NCI-H146 treated with DMSO at 0.1 percent for 48 hours (cell line): ENCODE data around the gene SMAD3.

Experiments used
- DNase-seq: peaks from one replicate; lab custom pipeline; 2025; ENCODE audit not compliant: unreplicated experiment; lab: John Stamatoyannopoulos, UW

The SMAD3 gene

GRCh38 chr15:67225336-67225735 is 159.9 kb downstream of the SMAD3 start:
- no peak for DNase-seq

GRCh38 chr15:67227431-67227830 is 162.0 kb downstream of the SMAD3 start:
- DNase-seq = no peak

GRCh38 chr15:67227846-67228245 is 162.4 kb downstream of the SMAD3 start:
- DNase-seq = no peak

GRCh38 chr15:67228286-67228685 is 162.9 kb downstream of the SMAD3 start:
- no peak for DNase-seq

GRCh38 chr15:67230504-67230903 is 165.1 kb downstream of the SMAD3 start:
- DNase-seq = no peak

GRCh38 chr15:67232591-67232990 is 167.2 kb downstream of the SMAD3 start:
- no peak for DNase-seq

- DNase-seq = peak; percentile 19
Observed at GRCh38 chr15:67240235-67241131, 175.1 kb downstream of the SMAD3 start.

- DNase-seq = no peak
Observed at GRCh38 chr15:67241132-67241855, 175.9 kb downstream of the SMAD3 start.

GRCh38 chr15:67242708-67243111 is 177.3 kb downstream of the SMAD3 start:
- DNase-seq = no peak
